ENCODE data around the gene MTR.

Gene MTR

DNA sequence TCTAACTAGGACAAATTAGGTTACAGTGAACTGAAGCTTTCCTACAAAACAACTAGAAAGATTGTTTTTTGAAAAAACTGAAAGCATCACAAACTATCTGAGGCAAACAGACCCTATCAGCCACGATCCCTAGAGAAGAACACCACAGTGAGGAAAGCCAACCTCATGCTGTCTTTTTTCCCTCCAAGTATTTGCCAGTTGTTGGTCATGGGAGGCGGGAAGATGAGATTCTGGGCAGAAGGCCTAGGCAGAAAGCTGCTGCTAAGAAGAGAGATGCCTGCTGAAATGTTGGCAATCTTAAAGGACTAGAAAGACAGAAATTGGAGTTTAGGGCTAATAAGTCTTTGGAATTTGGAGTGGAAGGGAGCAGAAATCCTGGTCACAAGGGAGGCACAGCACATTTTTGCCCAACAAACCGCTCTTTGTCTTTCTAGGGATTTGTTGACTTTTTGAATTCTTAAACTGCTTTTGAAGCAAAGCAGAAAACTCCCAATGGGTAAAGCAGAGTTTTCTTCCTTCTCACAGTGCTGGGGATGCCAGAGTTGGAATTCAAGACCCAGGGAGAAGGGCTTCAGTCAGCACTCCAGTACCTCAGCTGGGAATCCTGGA lies 125.3 kb downstream of the MTR start:
- no peak for DNase-seq (ENCODE audit: low read depth)
- no peak overlapping the region for H3K4me3 ChIP-seq (ENCODE audit: low read depth, low read length)
- TF ChIP-seq, protein P1, sequence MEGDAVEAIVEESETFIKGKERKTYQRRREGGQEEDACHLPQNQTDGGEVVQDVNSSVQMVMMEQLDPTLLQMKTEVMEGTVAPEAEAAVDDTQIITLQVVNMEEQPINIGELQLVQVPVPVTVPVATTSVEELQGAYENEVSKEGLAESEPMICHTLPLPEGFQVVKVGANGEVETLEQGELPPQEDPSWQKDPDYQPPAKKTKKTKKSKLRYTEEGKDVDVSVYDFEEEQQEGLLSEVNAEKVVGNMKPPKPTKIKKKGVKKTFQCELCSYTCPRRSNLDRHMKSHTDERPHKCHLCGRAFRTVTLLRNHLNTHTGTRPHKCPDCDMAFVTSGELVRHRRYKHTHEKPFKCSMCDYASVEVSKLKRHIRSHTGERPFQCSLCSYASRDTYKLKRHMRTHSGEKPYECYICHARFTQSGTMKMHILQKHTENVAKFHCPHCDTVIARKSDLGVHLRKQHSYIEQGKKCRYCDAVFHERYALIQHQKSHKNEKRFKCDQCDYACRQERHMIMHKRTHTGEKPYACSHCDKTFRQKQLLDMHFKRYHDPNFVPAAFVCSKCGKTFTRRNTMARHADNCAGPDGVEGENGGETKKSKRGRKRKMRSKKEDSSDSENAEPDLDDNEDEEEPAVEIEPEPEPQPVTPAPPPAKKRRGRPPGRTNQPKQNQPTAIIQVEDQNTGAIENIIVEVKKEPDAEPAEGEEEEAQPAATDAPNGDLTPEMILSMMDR (IDR thresholded peaks at IDR 0.05; ENCODE audit: low read depth, low read length, missing control alignments): no peak

- TF ChIP-seq, protein P1 (IDR thresholded peaks at IDR 0.05; ENCODE audit: low read depth, low read length, missing control alignments): no peak
- H3K4me3 ChIP-seq (ENCODE audit: low read depth, low read length): no peak overlapping the region
- no peak for DNase-seq (ENCODE audit: low read depth)
Measured at GRCh38 chr1:236921610-236922009, 126.5 kb downstream of the MTR start.

- H3K4me3 ChIP-seq (ENCODE audit: low read depth, low read length): no peak overlapping the region
- TF ChIP-seq, protein P1 (IDR thresholded peaks at IDR 0.05; ENCODE audit: low read depth, low read length, missing control alignments): no peak
- no peak for DNase-seq (ENCODE audit: low read depth)
Measured at GRCh38 chr1:236922190-236922589, 127.1 kb downstream of the MTR start.

DNA sequence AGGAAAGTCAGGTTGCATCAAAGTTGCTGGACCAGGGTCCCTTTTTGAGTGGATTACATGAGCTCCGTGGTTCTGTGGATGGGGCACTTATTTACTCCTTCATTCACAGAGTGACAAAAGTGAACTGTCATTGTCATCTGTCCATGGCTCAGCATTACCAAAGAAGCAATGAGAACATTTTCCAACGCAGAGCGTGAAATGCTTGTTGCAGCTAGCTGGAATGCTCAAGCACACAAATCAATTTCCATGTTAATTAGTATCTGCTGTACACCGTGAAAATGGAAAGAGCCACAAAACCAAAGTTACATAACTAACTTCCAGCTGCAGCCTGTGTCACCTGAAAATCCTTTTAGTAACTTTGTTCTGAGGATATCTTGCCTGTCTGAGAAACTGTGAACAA lies 130.3 kb downstream of the MTR start:
- H3K4me3 ChIP-seq (ENCODE audit: low read depth, low read length): no peak overlapping the region
- no peak for DNase-seq (ENCODE audit: low read depth)
- TF ChIP-seq, protein P1 (IDR thresholded peaks at IDR 0.05; ENCODE audit: low read depth, low read length, missing control alignments): no peak

DNA sequence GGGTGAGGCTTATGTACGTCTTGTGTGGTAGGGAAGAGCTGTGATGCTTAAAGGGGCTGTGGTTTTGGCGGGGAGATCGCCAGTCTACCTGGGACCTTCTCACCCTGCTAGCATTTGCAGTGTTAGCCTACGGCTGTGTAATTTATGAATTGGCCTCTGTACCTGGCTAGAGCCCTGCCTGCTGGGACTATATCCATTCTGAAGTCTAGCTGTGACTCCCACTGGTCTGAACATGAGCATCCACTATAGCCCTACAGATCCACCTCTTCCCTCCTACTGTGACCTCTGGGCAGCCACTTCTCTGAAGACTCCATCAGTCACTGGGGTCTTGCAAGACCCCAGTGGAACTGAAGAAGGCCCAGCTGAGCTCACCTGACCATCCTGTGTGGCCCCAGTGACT lies 135.4 kb downstream of the MTR start:
- DNase-seq (ENCODE audit: low read depth): no peak
- no peak overlapping the region for H3K4me3 ChIP-seq (ENCODE audit: low read depth, low read length)
- TF ChIP-seq, protein P1 (IDR thresholded peaks at IDR 0.05; ENCODE audit: low read depth, low read length, missing control alignments): no peak

DNA sequence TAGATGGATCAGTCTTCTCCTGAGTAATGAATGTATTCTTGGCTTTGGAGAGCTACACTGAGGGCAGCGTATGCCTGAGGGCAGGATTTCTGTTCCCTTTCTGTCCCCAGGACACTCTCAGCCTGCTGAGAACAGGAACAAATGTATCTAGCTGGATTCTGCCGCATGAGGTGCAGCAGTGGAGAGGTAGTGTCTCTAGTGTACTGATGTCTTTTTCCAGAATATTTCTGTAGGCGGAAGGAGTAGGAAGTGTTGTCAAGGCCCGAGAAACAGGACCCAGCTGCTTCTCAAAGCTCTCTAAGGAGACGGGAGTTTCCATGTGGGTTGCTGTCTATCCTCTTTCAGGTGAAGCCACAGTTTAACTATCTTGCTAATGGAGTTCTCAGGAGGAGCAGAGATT lies 143.7 kb downstream of the MTR start:
- TF ChIP-seq, protein P1 (IDR thresholded peaks at IDR 0.05; ENCODE audit: low read depth, low read length, missing control alignments): no peak
- no peak for DNase-seq (ENCODE audit: low read depth)
- H3K4me3 ChIP-seq (ENCODE audit: low read depth, low read length): no peak overlapping the region

- no peak overlapping the region for H3K4me3 ChIP-seq (ENCODE audit: low read depth, low read length)
- TF ChIP-seq, protein P1 (IDR thresholded peaks at IDR 0.05; ENCODE audit: low read depth, low read length, missing control alignments): no peak
- no peak for DNase-seq (ENCODE audit: low read depth)
Measured at GRCh38 chr1:236942431-236942830, 147.3 kb downstream of the MTR start.
